GM11168 (cell line): ENCODE results near the gene COL4A2.
"Not testable (repeated sequence)": the region's sequence is repeated elsewhere in the genome, so short reads cannot be mapped to it uniquely, and the experiment has no call there.

Experiments used
- in situ Hi-C: fragments of 300-500 bp; cut with MboI; formaldehyde crosslinking; loops from one replicate; pipeline ENCODE4 v1.12.0; 2022; ENCODE audit warnings: low sequenced_read_pairs; ENCODE audit not compliant: unreplicated experiment

The COL4A2 gene

DNA sequence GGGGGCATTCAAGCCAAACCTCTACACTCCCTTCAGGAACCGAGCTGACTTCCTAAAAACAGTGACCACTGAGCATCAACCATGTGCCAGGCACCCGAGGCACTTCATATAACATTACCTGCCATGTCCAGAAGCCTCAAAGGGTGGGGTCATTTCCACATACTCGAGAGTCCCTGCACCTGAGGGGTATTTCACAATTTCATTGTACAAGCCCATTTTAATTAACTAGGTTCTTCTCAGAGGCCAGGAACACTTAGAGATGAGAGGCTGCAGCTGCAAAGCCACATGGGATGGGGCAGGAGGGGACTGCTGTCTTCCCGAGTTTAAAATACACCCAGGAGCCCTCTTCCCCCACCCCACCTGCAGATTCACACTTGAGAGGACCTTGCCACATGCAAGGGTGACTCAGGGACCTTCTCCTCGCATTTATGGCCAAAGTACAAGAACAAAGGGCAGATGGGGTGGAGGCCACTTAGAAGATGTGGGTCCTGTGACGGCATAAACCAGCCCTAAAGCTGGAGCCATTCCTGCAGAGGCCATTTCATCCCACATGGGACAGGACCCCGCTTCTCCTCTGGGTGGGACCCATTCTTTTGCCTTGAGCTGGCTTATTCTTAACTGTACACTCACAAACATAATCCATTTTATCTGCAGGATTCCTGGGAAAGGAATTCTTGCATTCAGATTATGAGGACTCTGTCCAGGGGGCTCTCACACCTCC, 210.6 kb downstream of the COL4A2 start:
- in situ Hi-C loops = no loop called here

DNA sequence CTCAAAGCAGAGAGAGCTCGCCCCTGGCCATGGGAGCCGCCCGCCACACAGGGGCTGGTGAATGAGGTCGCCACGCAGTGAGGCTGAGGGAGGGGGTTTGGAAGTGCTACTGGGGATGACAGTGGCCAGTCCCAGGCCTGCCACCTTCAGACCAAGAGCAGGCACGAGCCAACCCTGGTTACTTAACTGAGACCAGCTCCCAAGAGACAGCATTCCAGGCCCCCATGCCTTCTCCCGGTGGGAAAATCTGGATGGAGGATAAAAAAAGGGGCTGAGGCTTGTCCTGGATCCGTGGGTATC, 211.1 kb downstream of the COL4A2 start:
- in situ Hi-C loops = no loop called here

DNA sequence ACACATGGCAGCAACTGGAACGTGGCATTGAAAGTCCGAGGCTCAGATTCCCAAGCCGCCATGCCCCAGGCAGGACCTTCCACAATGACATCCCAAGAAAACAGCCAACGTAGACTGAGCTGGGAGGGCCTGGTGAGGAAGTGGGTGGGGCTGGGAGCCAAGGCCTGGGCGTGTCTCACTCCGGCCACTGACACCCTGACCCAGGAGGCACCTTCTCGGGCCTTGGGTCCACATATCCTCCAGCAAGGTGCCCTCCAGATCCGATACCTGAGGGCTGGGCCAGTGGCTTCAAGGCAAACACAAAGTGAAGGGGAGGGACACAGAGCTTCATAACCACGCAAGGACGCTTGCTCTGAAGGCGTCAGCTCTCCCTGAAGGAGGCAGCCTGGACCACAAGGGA, 211.5 kb downstream of the COL4A2 start:
- in situ Hi-C loops = no loop called here

DNA sequence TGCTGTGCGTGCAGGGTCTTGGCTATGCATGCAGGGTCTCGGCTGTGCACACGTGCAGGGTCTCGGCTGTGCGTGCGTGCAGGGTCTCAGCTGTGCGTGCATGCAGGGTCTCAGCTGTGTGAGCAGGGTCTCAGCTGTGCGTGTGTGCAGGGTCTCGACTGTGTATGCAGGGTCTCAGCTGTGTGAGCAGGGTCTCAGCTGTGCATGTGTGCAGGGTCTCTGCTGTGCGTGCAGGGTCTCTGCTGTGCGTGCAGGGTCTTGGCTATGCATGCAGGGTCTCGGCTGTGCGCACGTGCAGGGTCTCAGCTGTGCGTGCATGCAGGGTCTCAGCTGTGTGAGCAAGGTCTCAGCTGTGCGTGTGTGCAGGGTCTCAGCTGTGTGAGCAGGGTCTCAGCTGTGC, 212.0 kb downstream of the COL4A2 start:
- in situ Hi-C loops = no loop called here

DNA sequence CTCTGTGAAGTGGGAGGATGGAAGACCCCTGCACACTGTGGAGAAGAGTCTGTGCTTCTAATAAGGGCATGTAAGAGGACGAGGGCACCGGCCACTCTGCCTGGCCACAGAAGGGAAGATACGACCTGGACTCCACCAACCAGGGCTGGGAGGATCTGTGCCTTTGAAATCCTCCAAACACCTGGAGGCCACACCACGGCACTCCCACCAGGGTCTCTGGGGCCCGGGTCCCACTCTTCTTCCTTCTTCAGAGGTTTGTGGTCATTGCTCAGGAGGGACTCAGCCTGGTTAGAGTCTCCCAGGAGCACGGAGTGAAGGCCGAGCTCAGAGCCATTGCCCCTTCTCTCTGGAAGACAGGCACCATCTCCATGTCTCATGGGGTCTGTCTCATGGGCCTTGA, 212.4 kb downstream of the COL4A2 start:
- in situ Hi-C loops = no loop called here

DNA sequence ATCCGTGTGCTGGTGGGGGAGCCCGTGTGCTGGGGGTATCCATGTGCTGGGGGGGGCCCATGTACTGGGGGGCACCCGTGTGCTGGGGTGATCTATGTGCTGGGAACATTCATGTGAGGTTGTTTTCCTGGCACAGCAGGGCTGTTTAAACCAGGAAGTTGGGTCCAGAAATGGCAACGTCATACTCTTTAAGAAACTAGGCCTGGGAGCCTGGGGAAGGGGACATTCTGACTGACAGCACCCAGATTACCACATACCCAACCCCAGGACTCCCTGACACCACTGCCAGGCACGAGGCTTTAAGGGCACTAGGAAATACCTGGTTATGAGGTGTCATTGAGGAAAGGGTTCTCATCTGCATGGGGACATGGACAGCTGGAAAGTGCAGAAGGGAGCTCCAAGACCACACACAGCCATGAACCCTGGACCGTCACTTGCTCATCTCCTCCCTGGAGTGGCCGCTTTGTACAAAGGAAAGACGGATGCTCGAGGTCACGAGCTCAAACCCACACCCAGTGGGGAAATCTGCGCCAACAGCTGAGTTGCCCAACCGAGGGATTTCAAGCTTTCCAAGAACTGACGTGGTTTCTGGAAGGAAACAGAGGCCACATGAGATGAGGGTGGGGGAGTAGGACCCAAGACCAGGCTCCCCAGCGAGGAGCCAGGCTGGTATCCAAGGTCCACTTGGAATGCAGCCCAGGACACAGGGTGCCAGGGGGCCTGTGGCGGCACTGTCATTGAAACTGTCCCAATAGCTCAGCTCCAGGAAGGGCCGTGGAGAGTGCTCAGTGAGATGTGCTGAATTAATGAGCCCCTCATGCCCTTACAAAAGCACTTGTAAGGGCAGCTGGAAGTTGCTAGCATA, 213.6 kb downstream of the COL4A2 start:
- in situ Hi-C loops = no loop called here

DNA sequence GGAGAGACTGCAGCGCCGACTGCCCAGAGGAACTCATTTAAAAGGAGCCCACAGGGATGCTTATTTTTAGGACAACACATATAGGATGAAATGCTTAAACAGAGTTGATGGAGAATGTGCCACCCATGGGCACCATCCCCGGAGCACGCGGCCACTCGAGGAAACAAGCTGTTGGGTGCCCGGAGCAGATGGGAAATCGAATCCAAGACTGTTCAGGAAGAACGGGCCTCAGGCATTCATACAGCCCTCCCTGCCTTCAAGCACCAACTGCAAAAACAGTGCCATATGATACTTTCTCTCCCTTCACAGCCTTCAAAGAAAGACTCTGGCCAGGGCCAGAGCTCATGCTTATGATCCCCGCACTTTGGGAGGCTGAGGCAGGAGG, 214.2 kb downstream of the COL4A2 start:
- in situ Hi-C loops = no loop called here

DNA sequence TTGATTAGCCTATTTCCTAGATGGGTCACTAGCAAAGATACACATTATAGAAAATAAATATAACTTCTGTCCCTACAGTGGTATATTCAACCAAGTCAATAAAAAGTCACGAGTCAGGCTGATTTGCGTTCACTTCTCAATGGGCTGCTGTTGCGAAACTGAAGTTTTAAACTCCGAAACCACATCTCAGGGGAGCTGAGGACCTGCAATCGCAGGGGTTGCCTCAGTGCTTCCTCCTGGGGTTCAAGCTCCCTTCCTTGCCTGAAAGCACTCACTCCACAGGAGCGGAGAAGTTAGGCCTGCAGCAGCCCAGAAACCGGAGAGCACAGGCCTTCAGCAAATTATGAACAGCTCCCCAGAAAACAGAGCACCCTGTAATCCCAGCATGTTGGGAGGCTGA, 214.9 kb downstream of the COL4A2 start:
- in situ Hi-C loops = no loop called here

DNA sequence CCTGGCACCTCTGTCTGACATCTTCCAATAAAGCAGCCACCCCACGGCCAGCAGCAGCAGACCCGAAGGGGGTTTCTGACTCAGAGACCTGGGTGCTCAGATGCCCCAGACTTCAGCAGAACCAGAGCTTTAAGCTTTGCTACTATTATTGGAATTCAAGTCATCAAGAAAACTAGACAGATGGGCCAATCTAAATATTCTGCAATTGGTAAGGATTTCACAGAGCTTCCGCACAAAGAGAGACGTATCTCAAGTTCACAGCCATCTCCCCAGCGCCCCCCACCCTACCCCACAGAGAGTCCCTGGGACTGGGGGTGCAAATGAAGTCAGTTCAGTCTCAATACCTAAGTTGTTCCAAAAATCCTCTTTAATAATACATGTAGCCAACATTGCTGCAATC, 215.6 kb downstream of the COL4A2 start:
- in situ Hi-C loops = no loop called here

DNA sequence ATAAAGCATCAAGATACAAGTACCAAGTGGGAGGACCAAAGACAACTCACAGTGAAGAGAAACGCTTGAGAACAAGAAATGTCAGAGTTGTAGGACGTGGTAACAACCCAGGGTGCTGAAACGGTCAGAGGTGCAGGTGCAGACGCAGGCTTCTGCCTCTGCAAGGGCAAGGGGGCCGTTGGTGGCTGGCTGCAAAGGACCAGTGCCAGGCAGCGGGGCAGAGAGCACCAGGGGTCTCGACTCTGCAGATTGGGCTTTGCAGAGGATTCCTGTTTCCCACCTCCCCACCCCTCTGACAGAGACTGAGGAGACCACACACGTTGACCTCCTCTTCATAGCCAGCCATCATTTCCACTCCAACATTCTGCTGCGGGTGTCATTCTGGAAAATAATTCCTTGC, 216.1 kb downstream of the COL4A2 start:
- in situ Hi-C loops = no loop called here

DNA sequence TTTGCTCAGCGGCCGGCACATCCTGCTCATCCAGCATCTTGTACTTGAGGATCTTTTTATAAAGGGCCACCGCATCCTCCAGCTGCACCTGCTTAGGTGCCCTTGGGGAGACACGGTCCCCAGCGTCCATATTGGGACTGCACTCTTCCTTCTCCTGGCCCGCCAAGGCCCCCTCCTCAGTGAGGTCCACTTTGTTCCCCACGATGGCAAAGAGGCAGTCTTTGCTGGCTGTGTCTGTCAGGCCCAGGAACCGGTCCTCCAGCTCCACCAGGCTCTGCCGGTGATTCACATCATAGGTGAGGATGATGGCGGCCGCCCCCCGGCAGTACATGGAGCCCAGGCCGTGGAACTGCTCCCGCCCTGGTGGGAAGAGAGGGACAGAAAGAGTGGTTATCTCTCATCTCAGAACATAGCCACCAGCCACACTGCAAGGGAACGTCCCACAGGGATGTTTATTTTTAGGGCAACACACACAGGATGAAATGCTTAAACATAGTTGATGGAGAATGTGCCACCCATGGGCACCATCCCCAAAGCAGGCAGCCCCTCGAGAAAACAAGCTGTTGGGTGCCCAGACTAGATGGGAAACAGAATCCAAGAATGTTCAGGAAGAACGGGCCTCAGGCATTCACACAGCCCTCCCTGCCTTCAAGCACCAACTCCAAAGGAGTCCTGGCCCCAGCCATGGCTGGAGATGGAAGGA, 216.9 kb downstream of the COL4A2 start:
- in situ Hi-C loops = no loop called here

DNA sequence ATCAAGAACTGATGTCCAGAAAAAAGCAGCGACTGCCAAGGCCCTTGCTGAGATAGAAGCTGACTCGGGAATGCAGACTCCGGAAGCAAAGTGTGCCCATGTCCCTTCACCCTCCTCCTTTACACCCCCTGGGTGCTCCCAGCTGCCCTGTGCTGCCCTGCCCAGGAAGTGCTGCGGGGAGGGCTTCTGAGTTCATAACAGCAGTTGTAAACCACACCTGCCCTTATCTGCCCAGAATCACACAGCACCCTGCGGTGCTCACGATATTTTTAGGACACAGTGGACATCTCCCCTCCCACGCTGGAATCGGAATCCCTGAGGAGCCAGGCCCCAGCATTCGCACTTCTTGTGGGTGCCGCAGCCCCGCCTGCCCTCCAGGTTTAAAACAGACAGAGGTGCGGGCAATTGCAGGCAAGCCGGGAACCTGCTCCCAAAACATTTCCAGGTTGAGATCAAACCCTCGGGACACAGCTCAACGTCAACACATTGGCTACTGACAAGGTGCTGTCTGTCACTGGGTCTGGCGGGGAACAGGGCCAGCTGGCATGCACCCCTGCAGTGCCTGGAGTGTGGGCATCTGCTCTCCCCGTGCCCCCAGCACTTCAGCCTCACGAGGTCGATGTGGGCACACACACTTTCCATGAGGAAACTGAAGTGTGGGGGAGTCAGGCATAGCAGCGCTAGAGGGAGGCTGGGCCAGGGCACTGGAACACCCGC, 217.6 kb downstream of the COL4A2 start:
- in situ Hi-C loops = no loop called here

DNA sequence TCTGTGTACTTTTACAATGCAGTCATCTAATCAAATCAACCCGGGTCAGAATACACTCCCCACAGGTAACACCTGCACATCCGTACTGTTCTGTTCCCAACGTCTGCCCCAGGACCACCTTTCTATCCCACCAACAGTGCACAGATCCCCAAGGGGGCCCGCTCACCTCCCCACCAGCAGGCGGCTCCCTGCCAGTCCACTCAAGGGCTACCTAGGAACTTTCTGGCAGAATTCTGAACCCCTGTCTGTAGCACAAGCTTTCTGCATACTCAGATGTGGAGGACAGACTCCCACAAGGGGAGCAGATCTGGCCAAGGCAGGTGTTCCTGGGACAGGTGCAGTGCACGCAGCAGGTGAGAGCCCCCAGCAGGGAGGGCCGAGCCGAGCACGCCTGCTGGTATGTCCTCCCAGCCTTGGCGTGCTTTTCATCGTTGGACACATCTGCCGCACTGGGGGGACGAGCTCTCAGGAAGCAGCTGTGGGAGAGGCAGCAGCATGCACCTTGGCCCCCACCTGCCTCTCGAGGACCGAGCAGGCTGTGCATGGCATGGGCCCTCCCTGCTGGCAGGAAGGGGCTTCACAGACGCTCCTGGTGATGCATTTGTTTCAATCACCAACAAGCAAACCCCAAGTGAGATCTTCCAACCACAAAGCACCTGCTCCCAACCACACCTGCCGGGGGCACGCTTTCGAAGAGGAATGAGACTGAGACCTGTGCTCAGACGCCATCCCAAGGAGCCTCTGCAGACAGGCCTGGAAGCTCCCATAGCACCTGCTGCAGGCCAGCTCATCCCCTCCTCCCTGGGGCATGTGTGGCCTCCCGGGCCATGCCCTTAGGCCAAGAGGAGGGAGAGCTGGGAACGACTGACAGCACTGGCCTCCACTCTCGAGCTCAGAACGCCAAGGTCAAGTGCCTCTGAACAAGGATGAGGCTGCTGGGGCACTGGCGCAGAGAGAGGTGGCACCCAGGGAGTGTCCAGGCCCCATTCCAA, 218.5 kb downstream of the COL4A2 start:
- in situ Hi-C loops = no loop called here

DNA sequence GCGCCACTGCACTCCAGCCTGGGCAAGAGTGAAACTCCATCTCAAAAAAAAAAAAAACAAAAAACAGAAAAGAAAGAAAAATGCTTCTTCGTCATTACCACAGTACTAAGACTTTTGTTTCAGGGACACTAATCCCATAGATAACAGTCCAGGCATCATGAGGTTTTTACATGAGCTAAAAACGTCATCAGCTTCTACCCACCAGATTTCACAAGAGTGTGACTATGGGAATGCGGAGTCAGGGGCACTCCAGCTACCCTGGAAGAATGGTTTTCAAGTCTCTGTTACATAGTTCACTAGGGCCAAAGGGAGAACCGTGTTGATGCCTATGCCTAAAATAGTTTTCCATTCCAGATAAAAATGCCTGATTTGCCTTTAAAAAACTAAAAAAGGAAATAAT, 221.3 kb downstream of the COL4A2 start:
- in situ Hi-C loops = no loop called here

DNA sequence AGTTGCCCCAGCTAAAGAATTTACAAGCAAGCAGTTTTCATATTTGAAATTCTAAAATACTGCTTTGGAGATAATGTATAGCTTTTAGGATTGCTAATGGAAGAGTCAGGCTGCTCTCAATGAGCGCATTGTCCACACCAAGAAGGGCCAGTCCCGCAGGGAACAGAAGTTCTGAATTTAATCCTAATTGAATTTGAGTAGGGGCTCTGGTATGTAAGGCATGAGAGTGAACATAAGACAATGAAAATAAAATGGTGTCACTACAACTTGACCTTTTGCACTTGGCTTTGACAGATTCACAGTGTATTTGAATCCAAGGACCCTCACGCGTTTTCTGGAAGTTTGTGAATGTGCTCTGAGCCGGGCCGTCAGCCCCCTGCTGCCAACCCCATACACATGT, 221.8 kb downstream of the COL4A2 start:
- in situ Hi-C loops = no loop called here

DNA sequence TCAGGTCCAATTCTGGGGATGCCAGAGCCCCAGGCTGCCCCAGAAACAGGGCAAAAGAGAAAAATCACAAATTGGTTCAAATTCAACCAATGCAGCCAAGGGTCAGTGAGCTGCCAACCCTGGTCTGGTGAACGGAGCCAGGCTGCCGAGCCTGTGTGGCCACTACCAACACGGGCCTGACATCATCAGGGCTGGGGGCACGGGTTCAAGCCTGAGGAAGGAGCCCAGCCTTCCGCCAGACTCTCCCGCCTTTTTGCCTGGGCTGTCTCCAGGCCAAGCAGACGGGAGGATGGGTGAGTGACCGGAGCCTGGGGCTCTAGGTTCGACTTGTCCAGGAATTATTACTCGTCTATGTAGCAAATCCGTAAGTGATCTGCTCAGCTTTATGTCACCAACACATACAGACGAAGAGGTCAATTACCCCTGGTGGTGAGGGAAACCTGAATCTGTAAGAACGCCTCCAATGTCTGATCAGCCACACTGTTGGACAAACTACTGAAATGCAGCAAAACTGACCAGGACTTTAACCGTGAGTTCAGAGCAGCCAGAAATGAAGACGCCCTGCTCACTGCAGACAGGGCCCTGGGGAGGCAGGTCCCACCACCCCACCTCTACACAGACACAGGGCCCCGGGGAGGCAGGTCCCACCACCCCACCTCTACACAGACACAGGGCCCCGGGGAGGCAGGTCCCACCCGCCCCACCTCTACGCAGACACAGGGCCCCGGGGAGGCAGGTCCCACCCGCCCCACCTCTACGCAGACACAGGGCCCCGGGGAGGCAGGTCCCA, 222.6 kb downstream of the COL4A2 start:
- in situ Hi-C loops = no loop called here

DNA sequence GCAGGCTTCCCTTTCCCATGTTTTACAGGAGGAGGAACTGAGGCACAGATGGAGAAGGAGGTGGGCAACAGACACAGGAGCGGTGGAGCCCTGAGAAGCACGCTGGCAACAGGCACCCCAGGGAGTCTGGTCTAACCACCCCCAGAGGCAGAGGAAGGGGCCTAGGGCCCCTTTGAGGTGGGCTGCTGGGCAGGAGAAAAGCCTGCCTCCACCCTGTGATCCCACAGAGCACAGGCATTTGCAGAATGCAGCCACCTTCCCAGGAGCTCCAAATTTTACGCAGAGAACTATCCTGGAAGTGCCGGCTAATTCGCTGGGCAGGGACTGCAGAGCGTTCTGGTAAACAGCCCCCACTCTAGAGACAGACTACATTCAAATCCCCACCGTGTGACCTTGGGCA, 224.0 kb downstream of the COL4A2 start:
- in situ Hi-C loops = no loop called here

DNA sequence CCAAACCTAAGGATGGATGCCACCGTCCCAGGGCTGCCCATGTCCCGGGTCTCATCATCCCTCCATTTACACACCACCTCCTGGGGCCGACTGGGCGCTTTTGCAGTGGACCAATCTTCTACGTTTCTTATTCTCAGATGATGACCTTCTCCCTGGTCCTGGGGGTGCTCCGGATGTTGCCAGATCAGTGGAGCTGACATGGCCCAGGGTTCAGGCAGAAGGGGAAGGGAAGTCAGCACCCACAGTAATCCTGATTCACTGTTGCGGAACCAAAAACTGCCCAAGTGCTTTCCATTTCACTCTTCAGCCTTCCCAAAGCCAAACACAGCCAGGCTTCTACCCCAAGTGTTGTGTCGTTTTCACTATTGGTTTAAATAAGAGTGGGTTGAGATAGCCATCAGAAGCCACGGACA, 224.6 kb downstream of the COL4A2 start:
- in situ Hi-C loops = no loop called here

DNA sequence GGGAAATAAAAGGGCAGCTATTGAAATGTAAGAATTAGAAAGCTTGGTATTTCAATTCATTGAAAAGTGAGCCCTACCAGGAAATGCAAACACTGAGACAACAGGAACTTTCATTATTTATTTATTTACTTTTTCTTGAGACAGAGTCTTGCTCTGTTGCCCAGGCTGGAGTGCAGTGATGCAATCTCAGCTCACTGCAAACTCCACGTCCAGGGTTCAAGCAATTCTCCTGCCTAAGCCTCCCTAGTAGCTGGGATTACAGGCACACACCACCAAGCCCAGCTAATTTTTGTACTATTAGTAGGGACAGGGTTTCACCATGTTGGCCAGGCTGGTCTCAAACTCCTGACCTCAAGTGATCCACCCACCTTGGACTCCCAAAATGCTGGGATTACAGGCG, 225.2 kb downstream of the COL4A2 start:
- in situ Hi-C loops = not testable (repeated sequence)
